HAP-1 (cell line): ENCODE measurements around the gene ZNF536.

Experiments
- DNase-seq, 2 experiments: peaks; one replicate each; pipeline ENCODE4 v3.0.0-alpha.2; 2016 to 2020; ENCODE audit warnings: low spot score in 2 of 2
- H3K27me3 ChIP-seq: fragments of 250-450 bp; sonication (Bioruptor Pico); 2 replicates; pipeline ENCODE4 v1.5.1; 2020; ENCODE audit warnings: low read depth, mild to moderate bottlenecking, moderate library complexity
- H3K36me3 ChIP-seq: fragments of 250-450 bp; sonication (Bioruptor Pico); replicated peaks from 2 replicates; pipeline ENCODE4 v1.5.1; 2020; ENCODE audit warnings: mild to moderate bottlenecking
- H3K4me1 ChIP-seq: fragments of 250-450 bp; sonication (Bioruptor Pico); 2 replicates; pipeline ENCODE4 v1.5.1; 2020; ENCODE audit warnings: mild to moderate bottlenecking
- H3K4me3 ChIP-seq: fragments of 250-450 bp; sonication (Bioruptor Pico); 2 replicates; pipeline ENCODE4 v1.5.1; 2020; ENCODE audit warnings: mild to moderate bottlenecking, moderate library complexity
- H3K9me3 ChIP-seq: fragments of 250-450 bp; sonication (Bioruptor Pico); 2 replicates; pipeline ENCODE4 v1.5.1; 2020; ENCODE audit warnings: mild to moderate bottlenecking, moderate library complexity
- in situ Hi-C: fragments of 300-500 bp; cut with MboI; formaldehyde crosslinking; loops from 3 replicates; pipeline ENCODE4 v1.14.3; 2020; ENCODE audit warnings: low sequenced_read_pairs, inconsistent platforms, mixed read lengths

Gene ZNF536

DNA sequence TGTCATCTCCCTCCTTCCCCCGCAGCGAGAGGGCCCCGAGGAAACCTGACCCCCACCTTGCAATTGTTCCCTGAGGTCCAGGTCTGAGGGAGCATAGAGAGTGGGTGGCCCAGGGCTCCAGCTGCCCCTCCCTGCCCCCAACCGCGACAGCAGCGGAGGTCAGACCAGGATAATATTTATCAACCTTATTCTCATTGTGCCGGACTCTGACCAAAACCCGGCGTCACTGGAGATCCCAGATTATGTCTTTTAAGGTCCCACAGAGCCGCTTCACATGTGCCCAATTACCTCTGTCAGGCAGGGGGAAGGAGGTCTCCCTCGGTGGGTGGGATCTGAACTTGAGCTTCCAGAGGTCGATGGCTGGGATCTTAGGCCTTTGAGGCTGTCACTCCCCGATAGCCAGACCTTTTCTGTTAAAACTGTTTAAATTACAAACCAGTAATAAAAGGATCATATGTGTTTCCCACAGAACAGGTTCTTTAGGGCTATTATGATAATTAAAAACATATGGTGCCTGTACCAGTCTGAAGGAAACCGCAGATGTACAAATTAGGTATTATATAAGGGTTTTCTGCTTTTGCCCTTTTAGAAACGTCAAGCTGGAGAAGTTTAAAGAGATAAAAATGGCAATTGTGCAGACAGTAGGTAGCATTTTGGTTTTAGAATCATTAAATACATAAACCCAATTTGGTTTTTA is 195.5 kb downstream of the ZNF536 start:
- no peak for DNase-seq
- Histone ChIP-seq H3K4me1 (peaks cover 8% of the 10 kb centered on the region), H3K4me3 (no peak overlapping the region), H3K36me3 (no peaks in the 10 kb centered on the region), H3K27me3 (no peaks in the 10 kb centered on the region), H3K9me3 (no peaks in the 10 kb centered on the region)
- in situ Hi-C loops, result no loop called here

DNA sequence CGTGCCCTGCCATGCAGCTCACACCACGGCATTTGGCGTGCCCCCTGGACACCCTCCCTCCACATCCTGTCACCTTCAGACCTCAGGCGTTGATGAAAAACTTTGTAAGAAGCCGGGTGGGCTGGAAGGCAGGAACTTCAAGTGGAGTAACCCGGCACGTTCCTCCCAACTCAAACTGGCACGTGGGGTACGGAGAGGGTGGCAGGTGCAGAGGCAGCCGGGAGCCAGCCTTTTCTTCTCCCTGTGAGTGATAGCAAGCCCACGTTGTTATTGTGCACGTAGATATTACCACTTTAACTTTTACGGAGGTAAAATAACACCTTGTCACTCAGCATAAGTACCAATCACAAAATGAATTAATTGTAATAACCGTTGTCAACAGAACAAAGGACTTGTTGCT is 198.0 kb downstream of the ZNF536 start:
- Histone ChIP-seq H3K9me3 (no peaks in the 10 kb centered on the region), H3K4me1 (no peaks in the 10 kb centered on the region), H3K36me3 (no peaks in the 10 kb centered on the region), H3K4me3 (no peak overlapping the region), H3K27me3 (no peaks in the 10 kb centered on the region)
- in situ Hi-C loops, result no loop called here
- DNase-seq, result no peak

GRCh38 chr19:30577551-30578105 is 205.4 kb downstream of the ZNF536 start:
- H3K36me3 ChIP-seq, result no peaks in the 10 kb centered on the region
- H3K4me3 ChIP-seq, result no peak overlapping the region
- no peak for DNase-seq
- peaks cover 8% of the 10 kb centered on the region for H3K4me1 ChIP-seq
- no peaks in the 10 kb centered on the region for H3K9me3 ChIP-seq
- in situ Hi-C loops, result no loop called here
- H3K27me3 ChIP-seq, result no peaks in the 10 kb centered on the region

DNA sequence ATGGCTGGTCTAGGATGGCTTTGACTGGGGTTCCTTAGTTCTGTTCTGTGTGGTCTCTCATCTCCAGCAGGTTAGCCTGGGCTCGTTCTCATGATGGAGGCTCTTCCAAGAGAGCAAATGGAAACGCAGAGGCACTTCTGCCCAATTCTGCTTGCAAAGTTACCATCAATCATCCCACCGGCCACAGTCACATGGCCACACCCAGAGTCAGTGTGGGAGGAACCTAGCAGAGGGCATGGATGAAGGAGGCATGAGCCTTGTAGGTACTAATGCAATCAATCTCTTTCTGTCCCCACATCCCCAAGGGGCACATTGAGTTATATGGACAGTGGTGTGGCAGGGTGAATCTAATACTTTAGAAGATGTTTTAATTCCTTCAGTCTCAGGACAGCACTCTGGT is 207.2 kb downstream of the ZNF536 start:
- no peak overlapping the region for H3K4me3 ChIP-seq
- H3K36me3 ChIP-seq, result no peaks in the 10 kb centered on the region
- H3K27me3 ChIP-seq, result no peaks in the 10 kb centered on the region
- in situ Hi-C loops, result no loop called here
- DNase-seq, result no peak
- H3K4me1 ChIP-seq, result peaks cover 8% of the 10 kb centered on the region
- H3K9me3 ChIP-seq, result no peaks in the 10 kb centered on the region

- H3K36me3 ChIP-seq, result no peaks in the 10 kb centered on the region
- H3K9me3 ChIP-seq, result no peaks in the 10 kb centered on the region
- no peak overlapping the region for H3K4me3 ChIP-seq
- in situ Hi-C loops, result no loop called here
- DNase-seq, result no peak
- no peaks in the 10 kb centered on the region for H3K27me3 ChIP-seq
- peaks cover 8% of the 10 kb centered on the region for H3K4me1 ChIP-seq
Observed at GRCh38 chr19:30580673-30581072, 208.5 kb downstream of the ZNF536 start.

DNA sequence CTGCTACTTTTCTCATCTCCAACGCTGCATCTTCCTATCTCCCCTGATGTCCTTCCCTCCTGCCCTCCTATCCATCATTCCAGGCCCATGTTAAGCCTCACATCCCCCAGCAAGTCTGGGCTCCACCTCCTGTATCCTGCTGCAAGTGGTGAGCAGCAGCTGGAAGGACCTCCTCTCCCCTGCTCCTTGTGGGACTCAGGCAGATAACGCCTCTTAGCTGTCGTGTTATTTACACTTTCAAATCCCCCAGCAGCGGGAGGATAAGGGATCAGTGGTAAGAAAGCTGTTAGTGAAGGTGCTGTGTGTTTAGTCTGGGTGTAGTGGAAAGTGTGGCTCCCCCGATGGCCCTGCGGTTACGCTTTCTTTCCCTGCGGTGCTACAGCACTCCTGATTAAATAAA is 211.9 kb downstream of the ZNF536 start:
- no peaks in the 10 kb centered on the region for H3K9me3 ChIP-seq
- H3K36me3 ChIP-seq, result no peaks in the 10 kb centered on the region
- in situ Hi-C loops, result no loop called here
- H3K27me3 ChIP-seq, result no peaks in the 10 kb centered on the region
- H3K4me1 ChIP-seq, result no peaks in the 10 kb centered on the region
- DNase-seq, result no peak
- H3K4me3 ChIP-seq, result no peak overlapping the region

DNA sequence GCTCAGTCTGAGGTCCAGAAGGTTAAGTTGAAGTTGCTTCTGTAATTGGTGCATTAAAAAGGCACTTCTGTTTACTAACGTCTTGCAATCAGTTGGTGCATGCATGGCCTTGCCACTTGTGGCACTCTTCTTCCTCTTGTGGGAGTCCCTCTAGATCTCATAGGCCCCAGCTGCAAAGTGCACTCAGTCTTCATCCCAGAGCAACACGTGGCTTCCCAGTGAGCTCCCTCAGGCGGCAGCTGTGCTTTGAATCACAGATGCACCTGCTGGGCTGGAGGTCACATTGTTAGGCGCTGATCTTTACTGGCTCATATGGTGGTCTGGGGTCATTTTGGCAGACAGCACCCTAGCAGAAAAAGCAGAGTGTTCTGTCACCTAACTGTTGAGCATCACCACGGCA is 215.7 kb downstream of the ZNF536 start:
- no peak for DNase-seq

DNA sequence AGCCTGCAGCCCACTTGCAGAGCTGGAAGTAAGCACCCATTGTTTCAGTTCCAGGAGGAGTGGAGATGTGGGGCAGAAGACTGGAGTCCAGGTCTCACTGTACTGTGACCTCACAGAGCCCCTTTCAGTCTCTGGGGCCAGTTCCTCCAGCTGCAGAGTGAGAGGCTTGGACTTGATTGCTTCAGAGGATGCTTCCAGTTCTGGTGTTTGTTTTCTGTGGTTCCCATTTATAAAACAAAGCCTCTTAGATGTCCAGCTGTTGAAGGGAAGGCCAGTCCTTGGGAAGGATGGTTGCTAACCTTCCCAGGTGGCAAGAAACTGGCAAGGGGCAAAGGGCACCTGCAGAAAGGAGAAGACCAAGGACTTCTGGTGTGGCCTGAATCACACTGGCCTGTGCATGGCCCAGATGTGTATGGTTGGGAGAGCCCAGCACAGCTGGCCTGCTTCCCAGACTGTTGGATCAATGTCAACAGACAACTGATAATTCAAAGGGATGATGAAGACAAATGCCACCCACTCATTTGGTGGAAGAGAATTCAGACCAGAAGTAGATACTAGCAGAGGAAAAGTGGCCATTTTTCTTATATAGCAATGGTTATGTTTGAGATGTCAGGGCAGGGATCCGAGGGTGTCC is 218.5 kb downstream of the ZNF536 start:
- H3K4me1 ChIP-seq, result no peaks in the 10 kb centered on the region
- in situ Hi-C loops, result no loop called here
- no peaks in the 10 kb centered on the region for H3K27me3 ChIP-seq
- DNase-seq, result no peak
- no peaks in the 10 kb centered on the region for H3K36me3 ChIP-seq
- H3K9me3 ChIP-seq, result no peaks in the 10 kb centered on the region; the same call in 1 of the 2 replicates
- no peak overlapping the region for H3K4me3 ChIP-seq

More for the DNA sequence above, 215.7 kb downstream of the ZNF536 start:
- in situ Hi-C loops, result no loop called here
- no peaks in the 10 kb centered on the region; the same call in 1 of the 2 replicates for H3K9me3 ChIP-seq
- no peaks in the 10 kb centered on the region for H3K4me1 ChIP-seq
- H3K36me3 ChIP-seq, result no peaks in the 10 kb centered on the region
- H3K4me3 ChIP-seq, result no peak overlapping the region
- H3K27me3 ChIP-seq, result no peaks in the 10 kb centered on the region

- Histone ChIP-seq H3K27me3 (no peaks in the 10 kb centered on the region; the same call in 1 of the 2 replicates), H3K9me3 (no peaks in the 10 kb centered on the region; the same call in 1 of the 2 replicates), H3K4me3 (no peak overlapping the region), H3K4me1 (peaks cover 17% of the 10 kb centered on the region), H3K36me3 (no peaks in the 10 kb centered on the region)
- in situ Hi-C loops, result no loop called here
- DNase-seq, result no peak
Observed at GRCh38 chr19:30593356-30593755, 221.2 kb downstream of the ZNF536 start.

DNA sequence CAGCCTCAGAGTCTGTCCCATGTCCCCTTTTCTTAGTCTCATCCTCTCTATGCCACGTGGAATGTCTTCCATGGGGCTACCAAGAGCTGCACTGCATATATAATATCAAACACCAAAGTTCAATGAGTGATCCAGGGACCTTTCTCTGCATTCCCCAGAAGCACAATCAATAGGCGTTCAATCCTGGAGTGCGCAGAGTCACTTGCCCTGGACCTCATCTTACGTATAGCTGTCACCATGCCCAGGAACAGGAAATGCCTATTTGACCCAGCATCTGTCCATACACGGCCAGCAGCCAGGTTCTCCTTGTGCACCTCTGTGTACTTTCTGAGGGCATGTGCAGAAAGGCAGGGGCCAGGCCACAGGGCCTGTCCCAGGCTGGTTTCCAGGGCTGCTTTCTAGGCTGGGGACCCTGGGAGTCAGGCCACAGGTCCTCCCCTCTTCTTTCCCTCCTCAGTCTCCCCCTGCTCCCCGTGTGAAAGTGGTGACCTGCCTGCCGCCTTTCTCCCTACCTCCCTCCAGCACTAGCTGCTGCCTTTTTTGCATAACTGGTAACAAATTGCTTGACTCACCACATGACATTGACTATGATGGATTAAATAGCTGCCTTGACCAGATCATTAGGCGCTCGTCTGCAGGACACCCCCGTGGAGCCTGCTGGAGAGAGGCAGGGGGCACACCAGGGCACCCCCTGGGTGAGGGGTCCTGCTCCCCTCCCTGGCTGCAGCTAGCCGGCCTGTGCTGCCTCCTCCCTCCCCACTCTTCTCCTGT is 222.0 kb downstream of the ZNF536 start:
- Histone ChIP-seq H3K9me3 (no peaks in the 10 kb centered on the region; the same call in 1 of the 2 replicates), H3K36me3 (no peaks in the 10 kb centered on the region), H3K27me3 (no peaks in the 10 kb centered on the region; the same call in 1 of the 2 replicates), H3K4me3 (no peak overlapping the region), H3K4me1 (peaks cover 17% of the 10 kb centered on the region)
- DNase-seq, result no peak
- in situ Hi-C loops, result no loop called here

GRCh38 chr19:30596268-30596667 is 224.1 kb downstream of the ZNF536 start:
- Histone ChIP-seq H3K27me3 (no peaks in the 10 kb centered on the region; the same call in 1 of the 2 replicates), H3K4me3 (no peak overlapping the region), H3K4me1 (peaks cover 17% of the 10 kb centered on the region), H3K9me3 (no peaks in the 10 kb centered on the region), H3K36me3 (no peaks in the 10 kb centered on the region)
- in situ Hi-C loops, result no loop called here
- DNase-seq, result peak in 1 of 2 experiments; percentile 18

GRCh38 chr19:30596813-30597399 is 224.7 kb downstream of the ZNF536 start:
- in situ Hi-C loops, result no loop called here
- no peaks in the 10 kb centered on the region for H3K36me3 ChIP-seq

DNA sequence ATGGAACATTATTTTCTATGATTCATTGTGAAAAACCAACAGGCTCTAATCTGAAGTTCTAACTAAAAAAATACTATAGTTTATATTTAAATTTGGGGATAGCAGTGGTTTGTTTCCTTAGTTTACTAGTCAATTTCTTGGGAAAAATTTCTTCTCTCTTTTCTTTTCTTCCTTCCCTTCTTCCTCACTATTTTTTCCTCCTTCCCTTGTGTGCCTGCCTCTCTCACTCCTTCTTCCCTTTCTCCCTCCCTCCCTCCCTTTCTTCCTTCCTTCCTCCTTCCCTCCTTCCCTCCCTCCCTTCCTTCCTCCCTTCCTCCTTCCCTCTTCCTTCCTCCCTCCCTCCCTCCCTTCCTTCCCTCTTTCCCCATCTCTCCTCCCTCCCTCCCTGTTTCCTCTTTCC is 226.5 kb downstream of the ZNF536 start:
- in situ Hi-C loops, result no loop called here
- no peaks in the 10 kb centered on the region for H3K9me3 ChIP-seq
- DNase-seq, result no peak
- H3K27me3 ChIP-seq, result no peaks in the 10 kb centered on the region; the same call in 1 of the 2 replicates
- no peak overlapping the region for H3K4me3 ChIP-seq
- H3K36me3 ChIP-seq, result no peaks in the 10 kb centered on the region
- peaks cover 17% of the 10 kb centered on the region for H3K4me1 ChIP-seq

More at GRCh38 chr19:30596813-30597399, 224.7 kb downstream of the ZNF536 start:
- peak; percentile 24 to 67 for DNase-seq
- Histone ChIP-seq H3K27me3 (no peaks in the 10 kb centered on the region; the same call in 1 of the 2 replicates), H3K4me1 (peaks cover 17% of the 10 kb centered on the region), H3K9me3 (no peaks in the 10 kb centered on the region), H3K4me3 (no peak overlapping the region)
